K562 (cell line): ENCODE measurements around the gene LRRC59. TPM values are rescaled to one million over a fixed set of nuclear protein-coding genes. Genes with fewer than 3 reads are reported as not detected.

Experiments
- FOXK2 ChIP-seq, 2 experiments: fragments of 450-650 bp; IDR thresholded peaks in 1 of 2; conservative IDR thresholded peaks in 1 of 2; 2 replicates each; pipeline ENCODE4 v1.6.1; 2016; ENCODE audit warnings: low read depth in 2 of 2, mild to moderate bottlenecking in 1 of 2
- MAFG ChIP-seq: fragments of 450-650 bp; conservative IDR thresholded peaks from 2 replicates; pipeline ENCODE4 v1.6.1; 2016; ENCODE audit warnings: missing genetic modification characterization, missing compliant biosample characterization
- MEIS2 ChIP-seq: fragments of 450-650 bp; IDR thresholded peaks from 2 replicates; pipeline ENCODE4 v1.6.1; 2014; ENCODE audit warnings: mild to moderate bottlenecking; ENCODE audit not compliant: partially characterized antibody
- MGA ChIP-seq: fragments of 450-650 bp; IDR thresholded peaks from 2 replicates; pipeline ENCODE4 v1.6.1; 2016; ENCODE audit warnings: mild to moderate bottlenecking, moderate library complexity
- MITF ChIP-seq: IDR thresholded peaks from 2 replicates; pipeline ENCODE4 v1.6.1; 2014; ENCODE audit warnings: antibody characterized with exemption
- NRF1 ChIP-seq, 2 experiments: fragments of 450-650 bp; IDR thresholded peaks in 1 of 2; conservative IDR thresholded peaks in 1 of 2; 2 replicates each; pipeline ENCODE4 v1.6.1; 2014; ENCODE audit warnings: mild to moderate bottlenecking in 2 of 2
- TFAP4 ChIP-seq: sonication (generic); formaldehyde crosslinking; IDR thresholded peaks from 2 replicates; pipeline ENCODE4 v1.8.0; 2022; ENCODE audit warnings: missing genetic modification reagents, mild to moderate bottlenecking, moderate library complexity, borderline replicate concordance
- THAP7 ChIP-seq: fragments of 250-450 bp; sonication (Bioruptor Pico); IDR thresholded peaks from 2 replicates; pipeline ENCODE4 v1.5.0; 2021
- ZNF140 ChIP-seq: fragments of 250-450 bp; sonication (Bioruptor Pico); IDR thresholded peaks from 2 replicates; pipeline ENCODE4 v1.8.0; 2021; ENCODE audit warnings: moderate library complexity, mild to moderate bottlenecking, inconsistent platforms
- polyA plus RNA-seq, 8 experiments: library from polyadenylated mRNA; depleted of rRNA in 4 of 8; stranded (reverse) in 5 of 8; unstranded in 3 of 8; fragments of >200 nt; fragmentation: Nextera tagmentation in 2 of 8; fragmentation: Illumina TruSeq in 1 of 8; extraction: Ambion mirVana in 2 of 8; extraction: Trizol in 1 of 8; gene quantifications; 2 replicates each; pipeline versions ENCODE4 v1.2.1 to v1.2.3, GENCODE V29; 2011 to 2014; ENCODE audit warnings: inconsistent platforms in 1 of 8, missing spikeins in 1 of 8
- total RNA-seq, 7 experiments: library from RNA; depleted of rRNA in 6 of 7; stranded (reverse); fragments of >200 nt in 6 of 7; fragmentation: Illumina TruSeq in 2 of 7; extraction: Trizol in 2 of 7; gene quantifications; 2 replicates each; pipeline versions ENCODE4 v1.2.1 to v1.2.3, GENCODE V29; 2011 to 2021; ENCODE audit warnings: low replicate concordance in 1 of 7

LRRC59 gene
- total and polyA plus RNA-seq, 9 of the 15 experiments (the other 6 are each of a cell fraction or from before 2014, with no cell fraction given), result 27.8 to 244 (median 154) TPM

- peak; percentile 37; the same call in 1 of the 2 replicates for TF ChIP-seq MGA
- TF ChIP-seq MEIS2, result peak; percentile 96
- no peak for TF ChIP-seq THAP7 (CRISPR knock-in tag)
- TF ChIP-seq MITF, result no peak
- TF ChIP-seq MAFG (tag), result peak; percentile 17; the same call in 1 of the 2 replicates
- peak; percentile 31 to 60; a peak in 1 of 4 replicates for TF ChIP-seq FOXK2 (conservative IDR thresholded peaks at IDR 0.05 in 1 of 2, IDR thresholded peaks at IDR 0.05 in 1 of 2; ENCODE audit: low read depth in 2 of 2)
- 0 out of 4 replicates have a peak, but pooled peaks of 1 of the 2 experiments have one; percentile 18 for TF ChIP-seq NRF1 (conservative IDR thresholded peaks at IDR 0.05 in 1 of 2, IDR thresholded peaks at IDR 0.05 in 1 of 2)
- no peak for TF ChIP-seq ZNF140
- TF ChIP-seq TFAP4 (CRISPR knock-in tag), result peak; percentile 22; the same call in 1 of the 2 replicates
Measured at GRCh38 chr17:50423553-50424159, 26.3 kb upstream of the LRRC59 start (continued).
